GM21576 (cell line): ENCODE results near the gene UGCG.

Source experiments
- ATAC-seq: cut with Tn5 transposase; IDR thresholded peaks from one replicate; pipeline ENCODE4 v1.9.1; 2021; ENCODE audit warnings: mild to moderate bottlenecking, moderate library complexity; ENCODE audit not compliant: unreplicated experiment

The UGCG gene

DNA sequence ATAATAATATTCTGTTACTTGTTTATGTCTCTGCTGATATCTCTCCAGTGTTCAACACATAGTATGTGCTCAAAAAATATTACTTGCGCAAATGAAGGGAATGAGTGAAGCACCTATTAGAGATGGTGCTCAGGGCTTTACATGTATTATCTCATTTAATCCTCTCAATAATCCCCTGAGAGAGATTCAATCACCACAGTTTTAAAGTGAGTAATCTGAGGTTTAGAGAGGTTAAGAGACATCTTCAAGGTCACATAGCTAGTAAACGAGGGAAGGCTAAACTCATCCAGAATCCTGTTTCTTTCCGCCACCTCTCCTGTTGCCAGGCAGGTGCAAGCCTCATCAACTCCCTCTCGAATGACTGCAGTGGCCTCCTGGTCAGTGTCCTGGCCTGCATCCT lies 82.0 kb downstream of the UGCG start:
- no peak for ATAC-seq

DNA sequence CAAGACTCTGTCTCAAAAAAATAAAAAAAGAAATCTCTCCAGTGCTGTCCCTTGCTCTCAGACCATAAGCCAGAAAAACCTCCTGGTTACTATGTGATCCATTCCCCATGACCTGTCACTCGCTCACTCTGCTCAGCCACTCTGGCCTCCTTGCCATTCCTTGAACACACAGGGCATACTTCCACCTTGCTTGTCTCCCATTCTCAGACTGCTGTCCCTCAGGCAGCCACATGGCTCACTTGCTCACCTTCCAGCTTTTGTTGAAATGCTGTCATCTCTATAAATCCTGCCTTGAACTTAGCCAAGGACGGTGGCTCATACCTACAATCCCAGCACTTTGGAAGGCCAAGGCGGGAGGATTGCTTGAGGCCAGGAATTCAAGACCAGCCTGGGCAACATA lies 82.9 kb downstream of the UGCG start:
- ATAC-seq = no peak

DNA sequence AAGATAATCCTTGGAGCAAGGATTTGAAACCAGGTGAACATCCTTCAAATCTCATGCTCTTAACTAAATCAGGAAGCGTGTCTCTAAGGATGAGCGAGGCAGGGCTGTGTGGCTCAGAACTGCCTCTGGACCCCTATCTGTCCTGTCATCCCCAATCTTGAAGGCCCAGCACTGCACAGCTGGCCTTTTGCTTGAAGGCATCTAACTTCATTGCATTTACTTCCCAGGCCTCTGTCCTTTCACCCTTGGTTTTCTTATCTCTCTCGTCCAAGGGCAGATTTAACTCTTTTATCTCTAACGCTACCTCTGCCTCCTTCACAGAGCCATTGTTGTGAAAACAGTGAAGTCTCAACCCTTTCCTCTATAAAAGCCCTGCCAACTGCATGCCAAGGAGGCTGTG lies 83.8 kb downstream of the UGCG start:
- no peak for ATAC-seq

DNA sequence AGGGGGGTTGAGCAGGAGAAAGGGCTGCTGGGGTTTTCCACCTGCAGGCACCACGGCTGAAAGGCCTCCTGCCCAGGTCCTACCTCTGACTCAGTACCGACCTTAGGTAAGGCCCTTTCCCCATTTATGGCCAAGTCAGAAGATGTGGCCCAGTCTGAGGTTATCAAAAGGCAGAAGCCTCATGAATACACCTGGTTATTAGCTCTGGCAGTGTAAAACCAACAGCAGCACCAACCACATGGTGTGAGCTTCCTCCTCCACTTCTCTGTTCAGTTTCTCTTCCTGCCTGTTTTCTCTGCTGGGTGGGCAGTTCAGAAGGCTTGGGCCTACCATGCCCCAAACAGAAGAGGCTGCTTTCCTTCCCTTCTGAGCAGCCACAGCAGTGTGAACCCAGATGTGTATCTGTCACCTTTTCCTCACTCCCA lies 86.9 kb downstream of the UGCG start:
- ATAC-seq = peak; percentile 60

GRCh38 chr9:111984086-111984802 lies 87.6 kb downstream of the UGCG start:
- no peak for ATAC-seq
